Liver (tissue), 9 donors: ENCODE measurements around the gene CSMD2. TPM values are rescaled to one million over a fixed set of nuclear protein-coding genes. Genes with fewer than 3 reads are reported as not detected.

Experiments
- DNase-seq: peaks from one replicate; pipeline ENCODE4 v3.0.0-alpha.2; 2017; ENCODE audit warnings: low spot score
- H3K27ac ChIP-seq, 2 donors: one replicate each; pipeline ENCODE4 v1.7.0; 2013; ENCODE audit warnings: inconsistent platforms in 2 of 2, low read length in 2 of 2, control low read depth in 1 of 2, low read depth in 1 of 2, mild to moderate bottlenecking in 1 of 2
- H3K27me3 ChIP-seq, 4 donors: one replicate each; pipeline versions ENCODE4 v1.6.1 to v1.7.0; 2013; ENCODE audit warnings: low read length in 3 of 4, inconsistent platforms in 1 of 4, mild to moderate bottlenecking in 1 of 4, moderate library complexity in 1 of 4; ENCODE audit not compliant: control insufficient read depth in 4 of 4, insufficient read depth in 4 of 4
- H3K36me3 ChIP-seq, 4 donors: one replicate each; pipeline versions ENCODE4 v1.6.1 to v1.7.0; 2013; ENCODE audit warnings: low read length in 3 of 4, mild to moderate bottlenecking in 3 of 4, low read depth in 1 of 4, moderate library complexity in 1 of 4; ENCODE audit not compliant: control insufficient read depth in 4 of 4, insufficient read depth in 3 of 4
- H3K4me1 ChIP-seq, 4 donors: one replicate each; pipeline versions ENCODE4 v1.6.1 to v1.7.0; 2013; ENCODE audit warnings: low read length in 3 of 4, mild to moderate bottlenecking in 3 of 4, moderate library complexity in 1 of 4; ENCODE audit not compliant: control insufficient read depth in 4 of 4, insufficient read depth in 4 of 4
- H3K4me3 ChIP-seq, 3 donors: one replicate each; pipeline versions ENCODE4 v1.6.1 to v1.7.0; 2013; ENCODE audit warnings: low read length in 3 of 3, control low read depth in 1 of 3, low read depth in 1 of 3, mild to moderate bottlenecking in 1 of 3
- H3K9ac ChIP-seq, 2 donors: one replicate each; pipeline ENCODE4 v1.7.0; 2013; ENCODE audit warnings: low read length in 2 of 2, mild to moderate bottlenecking in 2 of 2, moderate library complexity in 2 of 2, control low read depth in 1 of 2, low read depth in 1 of 2
- H3K9me3 ChIP-seq, 4 donors: one replicate each; pipeline versions ENCODE4 v1.6.1 to v1.7.0; 2013; ENCODE audit warnings: low read length in 3 of 4; ENCODE audit not compliant: control insufficient read depth in 4 of 4
- EGR1 ChIP-seq, 2 donors: IDR thresholded peaks; 2 replicates each; pipeline ENCODE4 v1.6.1; 2016 to 2018; ENCODE audit warnings: antibody characterized with exemption in 2 of 2, low read depth in 2 of 2
- FOXA1 ChIP-seq: IDR thresholded peaks from 2 replicates; pipeline ENCODE4 v1.6.1; 2016; ENCODE audit warnings: antibody characterized with exemption
- FOXA2 ChIP-seq: IDR thresholded peaks from 2 replicates; pipeline ENCODE4 v1.6.1; 2016; ENCODE audit warnings: antibody characterized with exemption
- GABPA ChIP-seq, 2 donors: IDR thresholded peaks in 1 of 2; conservative IDR thresholded peaks in 1 of 2; 2 replicates each; pipeline ENCODE4 v1.6.1; 2016; ENCODE audit warnings: antibody characterized with exemption in 2 of 2, mild to moderate bottlenecking in 1 of 2, moderate library complexity in 1 of 2
- HNF4A ChIP-seq, 2 donors: conservative IDR thresholded peaks; 2 replicates each; pipeline ENCODE4 v1.6.1; 2016; ENCODE audit warnings: antibody characterized with exemption in 2 of 2, mild to moderate bottlenecking in 2 of 2
- HNF4G ChIP-seq: IDR thresholded peaks from 2 replicates; pipeline ENCODE4 v1.6.1; 2016; ENCODE audit warnings: antibody characterized with exemption
- JUND ChIP-seq, 2 donors: IDR thresholded peaks; 2 replicates each; pipeline ENCODE4 v1.6.1; 2016; ENCODE audit warnings: antibody characterized with exemption in 2 of 2
- MAX ChIP-seq: IDR thresholded peaks from 2 replicates; pipeline ENCODE4 v1.6.1; 2016; ENCODE audit warnings: antibody characterized with exemption
- NR2F2 ChIP-seq: IDR thresholded peaks from 2 replicates; pipeline ENCODE4 v1.6.1; 2016; ENCODE audit warnings: antibody characterized with exemption
- RAD21 ChIP-seq, 2 donors: IDR thresholded peaks; 2 replicates each; pipeline ENCODE4 v1.6.1; 2016; ENCODE audit warnings: antibody characterized with exemption in 2 of 2, mild to moderate bottlenecking in 2 of 2
- RXRA ChIP-seq, 2 donors: IDR thresholded peaks; 2 replicates each; pipeline ENCODE4 v1.6.1; 2017 to 2018; ENCODE audit warnings: antibody characterized with exemption in 2 of 2, mild to moderate bottlenecking in 1 of 2
- SP1 ChIP-seq: IDR thresholded peaks from 2 replicates; pipeline ENCODE4 v1.6.1; 2018; ENCODE audit warnings: antibody characterized with exemption, mild to moderate bottlenecking
- TAF1 ChIP-seq: conservative IDR thresholded peaks from 2 replicates; pipeline ENCODE4 v1.6.1; 2016; ENCODE audit warnings: antibody characterized with exemption, mild to moderate bottlenecking
- YY1 ChIP-seq: IDR thresholded peaks from 2 replicates; pipeline ENCODE4 v1.6.1; 2016; ENCODE audit warnings: antibody characterized with exemption, mild to moderate bottlenecking
- ZBTB33 ChIP-seq: IDR thresholded peaks from 2 replicates; pipeline ENCODE4 v1.6.1; 2016; ENCODE audit warnings: antibody characterized with exemption
- WGBS: extraction: QIAGEN DNeasy Blood & Tissue Kit; methylation state at CpG from one replicate; pipeline ENCODE4 v1.1.7; 2013; 5-methylcytosine and 5-hydroxymethylcytosine counted together
- polyA plus RNA-seq, 2 donors: library from polyadenylated mRNA; stranded (reverse) in 1 of 2; unstranded in 1 of 2; fragments of 200-250 nt in 1 of 2; fragments of >200 nt in 1 of 2; fragmentation: Nextera tagmentation in 1 of 2; extraction: Ambion mirVana in 1 of 2; gene quantifications; one replicate each; pipeline versions ENCODE4 v1.2.1 to v1.2.3, GENCODE V29; 2013 to 2015
- total RNA-seq, 2 donors: library from RNA; depleted of rRNA; stranded (reverse); fragments of >200 nt; gene quantifications; one replicate each; pipeline ENCODE4 v1.2.3, GENCODE V29; 2014
- TF ChIP-seq, protein P1 (sequence below): IDR thresholded peaks from 2 replicates; pipeline ENCODE4 v1.6.1; 2016; ENCODE audit warnings: antibody characterized with exemption
- TF ChIP-seq, protein P2 (sequence below): IDR thresholded peaks from 2 replicates; pipeline ENCODE4 v1.6.1; 2016; ENCODE audit warnings: antibody characterized with exemption, mild to moderate bottlenecking
- TF ChIP-seq, protein P3 (sequence below): fragments of 150-350 bp; IDR thresholded peaks from 2 replicates; pipeline ENCODE4 v1.5.1; 2017; ENCODE audit warnings: improper control_type of control experiment, low read depth, low read length; ENCODE audit not compliant: missing input control
- donor health status: healthy.
- donor health status: healthy.
- donor health status: healthy.
- donor health status: healthy.
- donor health status: healthy.

The CSMD2 gene
- total and polyA plus RNA-seq, 4 donors = 0.08 to 0.09 TPM; not detected in 2

GRCh38 chr1:34007760-34008159 is 157.3 kb downstream of the CSMD2 start:
- Histone ChIP-seq H3K4me3 (no peak overlapping the region), H3K27me3 (no peaks in the 10 kb centered on the region), H3K27ac (no peak overlapping the region), H3K9me3 (no peaks in the 10 kb centered on the region), H3K36me3 (no peaks in the 10 kb centered on the region), H3K9ac (no peak overlapping the region), H3K4me1 (no peaks in the 10 kb centered on the region)
- no peak for TF ChIP-seq HNF4G
- TF ChIP-seq GABPA (IDR thresholded peaks at IDR 0.05 in 1 of 2, conservative IDR thresholded peaks at IDR 0.05 in 1 of 2) = no peak
- no peak for TF ChIP-seq MAX
- TF ChIP-seq, protein P1, sequence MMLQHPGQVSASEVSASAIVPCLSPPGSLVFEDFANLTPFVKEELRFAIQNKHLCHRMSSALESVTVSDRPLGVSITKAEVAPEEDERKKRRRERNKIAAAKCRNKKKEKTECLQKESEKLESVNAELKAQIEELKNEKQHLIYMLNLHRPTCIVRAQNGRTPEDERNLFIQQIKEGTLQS = no peak
- TF ChIP-seq YY1 = no peak
- no peak for TF ChIP-seq EGR1 (IDR thresholded peaks at IDR 0.05; ENCODE audit: low read depth in 2 of 2)
- TF ChIP-seq FOXA1 = no peak
- TF ChIP-seq RAD21 (IDR thresholded peaks at IDR 0.05) = no peak
- no peak for TF ChIP-seq RXRA (IDR thresholded peaks at IDR 0.05)
- TF ChIP-seq TAF1 = no peak
- TF ChIP-seq, protein P2, sequence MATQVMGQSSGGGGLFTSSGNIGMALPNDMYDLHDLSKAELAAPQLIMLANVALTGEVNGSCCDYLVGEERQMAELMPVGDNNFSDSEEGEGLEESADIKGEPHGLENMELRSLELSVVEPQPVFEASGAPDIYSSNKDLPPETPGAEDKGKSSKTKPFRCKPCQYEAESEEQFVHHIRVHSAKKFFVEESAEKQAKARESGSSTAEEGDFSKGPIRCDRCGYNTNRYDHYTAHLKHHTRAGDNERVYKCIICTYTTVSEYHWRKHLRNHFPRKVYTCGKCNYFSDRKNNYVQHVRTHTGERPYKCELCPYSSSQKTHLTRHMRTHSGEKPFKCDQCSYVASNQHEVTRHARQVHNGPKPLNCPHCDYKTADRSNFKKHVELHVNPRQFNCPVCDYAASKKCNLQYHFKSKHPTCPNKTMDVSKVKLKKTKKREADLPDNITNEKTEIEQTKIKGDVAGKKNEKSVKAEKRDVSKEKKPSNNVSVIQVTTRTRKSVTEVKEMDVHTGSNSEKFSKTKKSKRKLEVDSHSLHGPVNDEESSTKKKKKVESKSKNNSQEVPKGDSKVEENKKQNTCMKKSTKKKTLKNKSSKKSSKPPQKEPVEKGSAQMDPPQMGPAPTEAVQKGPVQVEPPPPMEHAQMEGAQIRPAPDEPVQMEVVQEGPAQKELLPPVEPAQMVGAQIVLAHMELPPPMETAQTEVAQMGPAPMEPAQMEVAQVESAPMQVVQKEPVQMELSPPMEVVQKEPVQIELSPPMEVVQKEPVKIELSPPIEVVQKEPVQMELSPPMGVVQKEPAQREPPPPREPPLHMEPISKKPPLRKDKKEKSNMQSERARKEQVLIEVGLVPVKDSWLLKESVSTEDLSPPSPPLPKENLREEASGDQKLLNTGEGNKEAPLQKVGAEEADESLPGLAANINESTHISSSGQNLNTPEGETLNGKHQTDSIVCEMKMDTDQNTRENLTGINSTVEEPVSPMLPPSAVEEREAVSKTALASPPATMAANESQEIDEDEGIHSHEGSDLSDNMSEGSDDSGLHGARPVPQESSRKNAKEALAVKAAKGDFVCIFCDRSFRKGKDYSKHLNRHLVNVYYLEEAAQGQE = no peak
- TF ChIP-seq, protein P3, sequence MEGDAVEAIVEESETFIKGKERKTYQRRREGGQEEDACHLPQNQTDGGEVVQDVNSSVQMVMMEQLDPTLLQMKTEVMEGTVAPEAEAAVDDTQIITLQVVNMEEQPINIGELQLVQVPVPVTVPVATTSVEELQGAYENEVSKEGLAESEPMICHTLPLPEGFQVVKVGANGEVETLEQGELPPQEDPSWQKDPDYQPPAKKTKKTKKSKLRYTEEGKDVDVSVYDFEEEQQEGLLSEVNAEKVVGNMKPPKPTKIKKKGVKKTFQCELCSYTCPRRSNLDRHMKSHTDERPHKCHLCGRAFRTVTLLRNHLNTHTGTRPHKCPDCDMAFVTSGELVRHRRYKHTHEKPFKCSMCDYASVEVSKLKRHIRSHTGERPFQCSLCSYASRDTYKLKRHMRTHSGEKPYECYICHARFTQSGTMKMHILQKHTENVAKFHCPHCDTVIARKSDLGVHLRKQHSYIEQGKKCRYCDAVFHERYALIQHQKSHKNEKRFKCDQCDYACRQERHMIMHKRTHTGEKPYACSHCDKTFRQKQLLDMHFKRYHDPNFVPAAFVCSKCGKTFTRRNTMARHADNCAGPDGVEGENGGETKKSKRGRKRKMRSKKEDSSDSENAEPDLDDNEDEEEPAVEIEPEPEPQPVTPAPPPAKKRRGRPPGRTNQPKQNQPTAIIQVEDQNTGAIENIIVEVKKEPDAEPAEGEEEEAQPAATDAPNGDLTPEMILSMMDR = no peak
- TF ChIP-seq ZBTB33 = no peak
- TF ChIP-seq HNF4A (conservative IDR thresholded peaks at IDR 0.05) = no peak
- TF ChIP-seq JUND (IDR thresholded peaks at IDR 0.05) = no peak
- no peak for TF ChIP-seq NR2F2
- no peak for TF ChIP-seq FOXA2
- no peak for TF ChIP-seq SP1
- DNase-seq = no peak
- WGBS = 60% methylated on average over 2 of the region's 2 CpGs
